Activated T-cell treated with anti-CD3 and anti-CD28 coated beads for 24 hours (primary cell): ENCODE data around the gene CACNB4.
"Not testable (repeated sequence)": the region's sequence is repeated elsewhere in the genome, so short reads cannot be mapped to it uniquely, and the experiment has no call there.

Experiments
- DNase-seq: peaks from one replicate; pipeline ENCODE4 v3.0.0-alpha.2; 2020; ENCODE audit warnings: low read depth

Gene CACNB4

DNA sequence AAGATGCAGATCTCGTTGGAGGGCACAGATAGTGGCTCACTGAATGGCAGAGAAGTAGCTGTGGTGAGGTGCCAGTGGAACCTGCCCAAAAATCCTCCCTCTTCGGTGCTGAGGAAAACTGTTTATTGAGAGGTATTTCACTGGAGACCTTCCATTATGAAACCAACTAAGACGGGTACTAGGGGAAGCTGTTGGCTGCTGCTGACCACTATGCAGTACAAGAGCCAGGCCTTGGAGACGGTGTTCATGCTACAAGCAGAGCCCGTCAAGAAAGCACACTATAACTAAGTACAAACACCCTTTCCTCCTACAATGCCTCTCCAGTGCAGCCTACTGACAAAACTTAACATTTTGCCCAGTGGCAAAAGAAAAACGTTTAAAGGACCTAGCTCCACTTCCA lies 275.2 kb downstream of the CACNB4 start:
- no peak for DNase-seq

- no peak for DNase-seq
These were observed 278.9 kb downstream of the CACNB4 start for GRCh38 chr2:151819920-151820319.

DNA sequence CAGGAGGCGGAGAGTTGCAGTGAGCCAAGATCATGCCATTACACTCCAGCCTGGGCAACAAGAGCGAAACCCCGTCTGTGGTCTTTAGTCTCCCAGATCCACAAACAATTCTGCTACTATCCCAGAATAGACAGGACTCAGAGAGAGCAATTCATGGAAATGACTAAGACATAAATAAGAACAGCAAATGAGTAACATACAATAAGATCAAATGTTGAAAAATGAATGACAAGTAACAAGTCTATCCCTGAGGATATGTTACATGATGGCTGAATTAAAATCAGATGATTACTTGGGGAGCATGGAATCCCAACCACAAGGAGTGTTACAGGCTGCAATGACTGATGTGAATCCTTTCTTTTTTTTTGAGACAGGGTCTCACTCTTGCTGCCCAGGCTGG lies 280.9 kb downstream of the CACNB4 start:
- DNase-seq: no peak

DNA sequence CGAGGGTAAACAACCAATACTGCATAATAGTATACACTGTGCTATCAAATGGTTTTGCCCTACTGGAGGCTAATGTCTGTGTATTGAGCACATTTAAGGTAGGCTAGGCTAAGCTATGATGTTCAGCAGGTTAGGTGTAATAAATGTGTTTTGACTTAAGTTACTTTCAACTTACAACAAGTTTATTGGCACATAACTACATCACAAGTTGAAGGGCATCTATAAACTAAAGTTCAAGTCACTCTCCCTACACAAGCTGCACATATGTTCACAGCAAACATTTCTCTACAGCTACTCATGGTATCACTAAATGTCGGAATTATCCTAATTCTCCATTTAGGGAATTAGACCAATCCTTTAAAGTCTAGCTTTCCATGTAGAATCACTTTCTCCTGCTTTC lies 282.0 kb downstream of the CACNB4 start:
- DNase-seq: no peak

DNA sequence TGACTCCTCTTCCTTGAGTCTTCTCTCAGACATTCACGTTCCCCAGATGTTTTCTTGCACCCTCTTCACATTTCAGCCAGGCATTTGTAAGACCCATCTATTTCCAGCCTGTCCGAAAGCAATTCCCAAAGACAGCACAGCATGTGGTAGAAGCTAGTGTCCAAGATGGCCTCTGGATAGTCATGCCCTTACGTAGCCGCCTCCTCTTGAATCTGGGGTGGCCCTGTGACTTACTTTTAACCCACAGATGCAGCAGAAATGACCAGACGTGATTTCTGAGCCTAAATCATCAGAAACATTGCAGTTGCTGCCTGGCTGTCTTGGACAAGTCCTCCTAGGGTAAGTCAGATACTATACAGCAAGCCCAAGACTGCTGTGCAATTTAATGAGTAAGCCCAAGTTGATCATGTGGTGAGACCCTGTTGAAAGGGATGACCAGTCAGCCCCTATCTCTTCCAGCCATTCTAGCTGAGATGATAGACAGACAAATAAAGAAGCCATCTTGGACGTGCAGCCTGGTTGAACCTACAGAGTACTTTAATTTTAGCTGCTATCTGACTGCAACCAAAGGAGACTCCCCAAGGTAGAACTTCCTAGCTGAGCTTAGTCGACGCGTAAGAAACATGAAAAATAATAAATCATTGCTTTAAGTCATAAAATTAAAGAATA lies 282.9 kb downstream of the CACNB4 start:
- no peak for DNase-seq

DNA sequence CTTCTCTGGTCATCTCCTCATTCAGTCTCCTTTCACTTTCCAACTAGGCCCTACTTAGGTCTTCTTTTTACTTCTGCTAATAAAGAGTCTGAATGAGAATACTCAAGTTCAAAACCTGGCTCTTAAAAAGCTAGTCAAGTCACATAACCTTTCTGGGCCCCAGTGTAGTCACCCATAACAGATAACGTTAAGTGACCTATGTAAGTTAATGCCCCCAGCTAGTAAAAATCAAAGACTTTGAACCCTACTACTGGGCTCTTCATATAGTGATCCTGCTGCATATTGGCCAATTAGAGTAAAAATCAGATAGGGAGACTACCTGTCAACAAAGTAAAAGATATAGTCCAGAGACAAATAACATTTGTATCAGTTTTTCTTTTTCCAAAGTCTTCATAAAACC lies 288.4 kb downstream of the CACNB4 start:
- no peak for DNase-seq

- DNase-seq: no peak
These were observed 289.8 kb downstream of the CACNB4 start for GRCh38 chr2:151809073-151809383.

- DNase-seq: no peak
These were observed 290.4 kb downstream of the CACNB4 start for GRCh38 chr2:151808258-151809072.

GRCh38 chr2:151805961-151806360 lies 292.9 kb downstream of the CACNB4 start:
- no peak for DNase-seq

GRCh38 chr2:151805343-151805742 lies 293.5 kb downstream of the CACNB4 start:
- no peak for DNase-seq

DNA sequence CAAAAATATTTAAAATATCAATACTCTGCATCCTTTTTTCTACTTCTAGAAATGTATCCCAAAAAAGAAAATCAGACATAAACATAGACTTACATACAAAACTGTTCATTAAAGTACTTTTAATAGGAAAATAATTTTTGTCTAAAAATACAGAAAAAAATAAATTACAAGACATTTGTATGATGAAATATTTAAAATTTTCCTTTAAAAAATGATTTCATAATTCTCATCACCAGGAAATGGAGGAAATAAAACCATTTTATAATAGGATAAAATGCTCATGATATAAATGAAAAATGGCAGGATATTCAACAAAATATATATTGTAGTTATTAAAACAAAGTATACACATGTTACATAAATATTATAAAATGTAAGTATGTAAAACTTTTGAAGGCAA lies 295.0 kb downstream of the CACNB4 start:
- no peak for DNase-seq

DNA sequence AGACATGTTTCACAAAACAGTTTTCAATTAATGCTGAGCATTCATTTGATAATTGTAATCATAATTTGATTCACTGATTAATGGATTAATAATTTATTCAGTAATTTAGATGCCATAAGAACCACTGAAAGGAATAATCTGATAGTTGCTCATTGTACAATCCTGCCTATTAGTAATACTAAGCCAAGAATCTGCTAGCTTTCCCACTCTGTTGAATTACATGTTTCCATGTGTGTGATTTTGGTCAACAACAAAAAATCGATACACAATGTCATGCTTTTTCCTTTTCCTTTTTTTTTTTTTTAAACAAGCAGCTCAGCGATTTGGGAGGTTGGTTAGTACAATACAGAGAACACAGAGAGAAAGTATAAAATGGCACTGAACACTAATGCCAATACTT lies 296.5 kb downstream of the CACNB4 start:
- no peak for DNase-seq

DNA sequence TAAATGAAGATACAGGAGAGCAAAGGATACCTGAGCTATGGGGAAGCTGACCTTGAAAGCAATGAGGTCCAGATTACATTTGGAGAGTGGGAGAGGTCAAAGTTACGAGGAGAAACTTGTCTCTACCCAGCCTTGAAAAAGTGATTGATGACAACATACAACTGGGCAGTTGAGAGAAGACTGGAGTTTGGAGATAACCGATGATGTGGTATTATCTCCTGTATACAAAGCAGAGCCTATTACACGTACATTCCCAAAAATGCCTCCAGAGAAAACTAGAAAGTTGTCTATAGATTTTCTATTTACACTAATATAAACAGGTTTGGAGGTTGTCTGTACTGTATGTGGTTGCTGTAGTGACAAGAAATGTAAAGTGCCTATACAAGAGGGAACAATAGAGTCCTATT lies 299.0 kb downstream of the CACNB4 start:
- no peak for DNase-seq

GRCh38 chr2:151796774-151797173 lies 302.1 kb downstream of the CACNB4 start:
- DNase-seq: no peak

- no peak for DNase-seq
These were observed 303.1 kb downstream of the CACNB4 start for GRCh38 chr2:151795646-151796240.

DNA sequence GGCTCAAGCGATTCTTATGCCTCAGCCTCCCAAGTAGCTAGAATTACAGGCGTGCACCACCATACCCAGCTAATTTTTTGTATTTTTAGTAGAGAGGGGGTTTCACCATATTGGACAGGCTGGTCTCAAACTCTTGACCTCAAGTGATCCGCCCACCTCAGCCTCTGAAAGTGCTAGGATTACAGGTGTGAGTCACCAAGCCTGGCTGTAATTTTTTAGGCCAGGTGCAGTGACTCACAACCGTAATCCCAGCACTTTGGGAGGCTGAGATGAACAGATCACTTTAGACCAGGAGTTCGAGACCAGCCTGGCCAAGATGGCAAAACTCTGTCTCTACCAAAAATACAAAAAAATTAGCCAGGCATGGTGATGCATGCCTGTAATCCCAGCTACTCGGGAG lies 304.4 kb downstream of the CACNB4 start:
- DNase-seq: not testable (repeated sequence)

DNA sequence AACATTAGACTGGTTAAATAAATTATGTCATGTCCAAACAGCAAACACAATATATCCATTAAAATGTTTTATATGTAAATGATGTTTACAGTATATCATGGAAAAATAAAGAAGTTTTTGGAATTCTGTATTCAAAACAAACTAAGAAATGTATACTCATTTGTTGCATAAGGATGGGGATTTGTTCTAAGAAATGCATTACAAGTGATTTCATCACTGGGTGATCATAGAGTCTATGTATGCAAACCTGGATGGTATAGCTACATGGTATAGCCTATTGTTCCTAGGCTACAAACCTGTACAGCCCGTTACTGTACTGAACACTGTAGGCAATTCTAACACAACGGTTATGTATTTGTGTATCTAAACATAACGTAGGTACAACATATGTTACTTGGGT lies 305.7 kb downstream of the CACNB4 start:
- DNase-seq: no peak

DNA sequence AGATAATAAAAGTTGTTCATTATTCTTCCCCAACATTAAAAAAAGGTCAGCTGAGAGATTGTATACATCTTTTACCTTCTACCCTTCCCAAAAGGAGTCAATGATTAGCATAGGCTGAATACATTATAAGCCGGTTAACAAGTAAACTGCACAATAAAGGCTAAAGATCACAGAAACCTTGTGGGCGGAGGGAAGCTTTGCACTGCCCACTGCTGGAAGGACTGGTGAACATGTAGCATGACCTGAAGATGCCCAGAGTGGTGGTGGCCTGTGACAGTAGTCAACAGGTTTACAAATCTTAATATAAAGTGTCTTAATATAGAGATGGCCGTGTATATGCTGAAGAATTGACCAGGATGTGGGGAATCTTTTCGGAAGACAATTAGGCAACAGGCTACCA lies 306.3 kb downstream of the CACNB4 start:
- no peak for DNase-seq

DNA sequence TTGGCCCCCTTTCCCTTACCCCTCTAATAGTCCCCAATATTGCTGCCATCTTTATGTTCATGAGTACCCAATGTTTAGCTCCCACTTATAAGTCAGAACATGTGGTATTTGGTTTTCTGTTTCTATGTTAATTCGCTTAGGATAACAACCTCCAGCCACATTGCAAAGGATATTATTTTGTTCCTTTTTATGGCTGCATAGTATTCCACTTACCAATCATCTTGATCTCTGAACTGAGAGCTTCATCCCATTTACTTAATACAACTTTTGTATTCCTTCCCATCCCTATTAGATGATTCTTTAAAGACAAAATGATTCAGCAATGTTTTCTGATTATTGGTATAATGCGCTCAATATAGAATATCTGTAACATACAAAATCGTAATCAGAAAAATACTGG lies 307.3 kb downstream of the CACNB4 start:
- no peak for DNase-seq

DNA sequence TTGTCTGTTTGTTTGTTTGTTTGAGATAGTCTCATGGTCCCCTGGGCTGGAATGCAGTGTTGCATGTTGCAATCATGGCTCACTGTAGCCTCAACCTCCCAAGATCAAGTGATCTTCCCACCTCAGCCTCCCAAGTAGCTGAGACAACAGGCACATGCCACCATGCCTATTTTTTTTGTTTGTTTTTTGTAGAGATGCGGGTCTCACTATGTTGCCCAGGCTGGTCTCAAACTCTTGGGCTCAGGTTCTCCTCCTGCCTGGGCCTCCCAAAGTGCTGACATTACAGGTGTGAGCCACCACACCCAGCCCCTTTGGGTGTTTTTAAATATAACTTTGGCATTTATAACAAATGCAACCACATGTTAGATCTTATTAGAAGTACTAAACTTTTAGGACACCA lies 308.2 kb downstream of the CACNB4 start:
- no peak for DNase-seq

GRCh38 chr2:151789055-151789834 lies 309.6 kb downstream of the CACNB4 start:
- no peak for DNase-seq

GRCh38 chr2:151786483-151786882 lies 312.4 kb downstream of the CACNB4 start:
- DNase-seq: no peak

DNA sequence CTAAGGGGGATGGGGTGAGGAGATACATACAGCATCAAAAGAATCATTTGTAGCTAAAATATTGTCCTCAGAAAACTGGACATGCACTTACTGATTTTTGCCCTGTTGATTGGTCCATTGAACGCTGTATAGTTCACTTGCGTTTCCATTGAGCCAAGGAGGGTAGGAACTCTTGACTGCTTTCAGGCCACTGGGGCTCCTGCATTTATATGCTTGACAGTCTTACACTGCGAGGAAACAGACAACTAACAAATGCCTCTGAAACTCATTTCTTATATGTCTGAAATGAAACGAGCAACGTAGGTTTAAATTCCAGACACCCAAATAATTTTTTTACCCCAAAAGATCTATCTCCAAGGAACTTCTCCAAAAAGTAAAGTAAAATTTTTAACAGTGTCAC lies 312.8 kb downstream of the CACNB4 start:
- no peak for DNase-seq
